ENCODE data around the gene ATOH8.

GRCh38 chr2:85710687-85711577 is 42.9 kb upstream of the ATOH8 start:
- TF ChIP-seq, protein P1, sequence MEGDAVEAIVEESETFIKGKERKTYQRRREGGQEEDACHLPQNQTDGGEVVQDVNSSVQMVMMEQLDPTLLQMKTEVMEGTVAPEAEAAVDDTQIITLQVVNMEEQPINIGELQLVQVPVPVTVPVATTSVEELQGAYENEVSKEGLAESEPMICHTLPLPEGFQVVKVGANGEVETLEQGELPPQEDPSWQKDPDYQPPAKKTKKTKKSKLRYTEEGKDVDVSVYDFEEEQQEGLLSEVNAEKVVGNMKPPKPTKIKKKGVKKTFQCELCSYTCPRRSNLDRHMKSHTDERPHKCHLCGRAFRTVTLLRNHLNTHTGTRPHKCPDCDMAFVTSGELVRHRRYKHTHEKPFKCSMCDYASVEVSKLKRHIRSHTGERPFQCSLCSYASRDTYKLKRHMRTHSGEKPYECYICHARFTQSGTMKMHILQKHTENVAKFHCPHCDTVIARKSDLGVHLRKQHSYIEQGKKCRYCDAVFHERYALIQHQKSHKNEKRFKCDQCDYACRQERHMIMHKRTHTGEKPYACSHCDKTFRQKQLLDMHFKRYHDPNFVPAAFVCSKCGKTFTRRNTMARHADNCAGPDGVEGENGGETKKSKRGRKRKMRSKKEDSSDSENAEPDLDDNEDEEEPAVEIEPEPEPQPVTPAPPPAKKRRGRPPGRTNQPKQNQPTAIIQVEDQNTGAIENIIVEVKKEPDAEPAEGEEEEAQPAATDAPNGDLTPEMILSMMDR (IDR thresholded peaks at IDR 0.05), result no peak
- TF ChIP-seq POLR2A (IDR thresholded peaks at IDR 0.05), result no peak

Measured in heart left ventricle (tissue), 13 donors.